Small intestine (tissue), 7 donors: ENCODE measurements around the gene ZNF138. TPM values are rescaled to one million over a fixed set of nuclear protein-coding genes. Genes with fewer than 3 reads are reported as not detected.

ENCODE experiments used
- DNase-seq, 2 donors: peaks; one replicate each; pipeline versions ENCODE4 v3.0.0 to v3.0.0-alpha.2; 2013
- FAIRE-seq: peaks from 2 replicates; lab custom pipeline; 2012; peaks lifted over from hg19 to GRCh38; lab: Jason Lieb, UNC
- H3K27ac ChIP-seq, 3 donors: one replicate each; pipeline ENCODE4 v1.5.1; 2013; ENCODE audit warnings: low read length in 2 of 3, mild to moderate bottlenecking in 2 of 3, control low read depth in 1 of 3, inconsistent platforms in 1 of 3, low read depth in 1 of 3, moderate library complexity in 1 of 3
- H3K27me3 ChIP-seq, 3 donors: one replicate each; pipeline ENCODE4 v1.6.1; 2013; ENCODE audit warnings: low read length in 3 of 3, inconsistent platforms in 1 of 3; ENCODE audit not compliant: control insufficient read depth in 3 of 3, insufficient read depth in 3 of 3
- H3K36me3 ChIP-seq, 3 donors: one replicate each; pipeline ENCODE4 v1.6.1; 2013; ENCODE audit warnings: low read length in 3 of 3, inconsistent platforms in 1 of 3, low read depth in 1 of 3, mild to moderate bottlenecking in 1 of 3, moderate library complexity in 1 of 3; ENCODE audit not compliant: control insufficient read depth in 3 of 3, insufficient read depth in 2 of 3
- H3K4me1 ChIP-seq, 3 donors: one replicate each; pipeline ENCODE4 v1.6.1; 2013; ENCODE audit warnings: low read length in 2 of 3, inconsistent platforms in 1 of 3, low read depth in 1 of 3, mild to moderate bottlenecking in 1 of 3, moderate library complexity in 1 of 3; ENCODE audit not compliant: control insufficient read depth in 3 of 3, insufficient read depth in 2 of 3
- H3K4me3 ChIP-seq, 3 donors: one replicate each; pipeline ENCODE4 v1.5.1; 2013; ENCODE audit warnings: low read length in 3 of 3, control low read depth in 1 of 3, inconsistent platforms in 1 of 3, low read depth in 1 of 3, mild to moderate bottlenecking in 1 of 3, moderate library complexity in 1 of 3
- H3K9me3 ChIP-seq, 2 donors: one replicate each; pipeline ENCODE4 v1.6.1; 2013; ENCODE audit warnings: low read depth in 1 of 2, low read length in 1 of 2; ENCODE audit not compliant: control insufficient read depth in 2 of 2, insufficient read depth in 1 of 2
- WGBS, 3 donors: extraction: QIAGEN DNeasy Blood & Tissue Kit; methylation state at CpG; one replicate each; pipeline ENCODE4 v1.1.7; 2013; 5-methylcytosine and 5-hydroxymethylcytosine counted together
- polyA plus RNA-seq, 4 donors: library from polyadenylated mRNA; stranded (reverse) in 3 of 4; unstranded in 1 of 4; fragments of 200-250 nt in 3 of 4; fragments of 120-200 nt in 1 of 4; gene quantifications; one replicate each; pipeline versions ENCODE4 v1.2.1 to v1.2.3, GENCODE V29; 2013
- donor health status: healthy with polysubstance abuse.
- donor health status: control.
- donor health status: control.
- donor health status: Bipolar disorder and iron deficiency.
- donor health status: healthy.

ZNF138 gene
- polyA plus RNA-seq, 4 donors = 3.2 to 10.6 (median 3.9) TPM

DNA sequence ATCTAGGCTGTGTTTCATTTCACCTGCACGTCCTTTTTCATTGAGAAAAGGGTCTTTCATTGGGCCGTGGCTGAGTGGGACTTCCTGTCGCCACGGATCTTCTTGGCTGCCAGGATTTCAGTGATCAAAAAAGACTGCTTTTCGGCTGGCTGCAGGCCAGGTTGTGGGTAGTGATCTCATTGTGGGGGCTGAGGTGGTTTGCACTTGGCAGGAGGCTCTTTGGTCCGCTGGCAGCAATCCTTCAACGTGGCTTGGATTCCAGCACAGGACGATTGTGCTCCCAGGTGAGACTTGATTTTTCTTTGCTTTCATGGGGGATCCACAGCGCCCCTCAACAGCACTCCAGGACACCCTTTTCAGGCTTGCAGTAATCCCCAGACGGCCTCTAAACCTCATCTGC is 79.9 kb downstream of the ZNF138 start:
- Histone ChIP-seq H3K27ac (no peak overlapping the region), H3K36me3 (no peaks in the 10 kb centered on the region), H3K4me1 (no peaks in the 10 kb centered on the region), H3K4me3 (no peak overlapping the region), H3K27me3 (no peaks in the 10 kb centered on the region), H3K9me3 (peaks cover 0 to 41% of the 10 kb centered on the region in 2 donors)
- FAIRE-seq (no peak), DNase-seq (no peak)
- 72 to 81% (median 75%) methylated on average over 10 of the region's 10 CpGs for WGBS, 3 donors

DNA sequence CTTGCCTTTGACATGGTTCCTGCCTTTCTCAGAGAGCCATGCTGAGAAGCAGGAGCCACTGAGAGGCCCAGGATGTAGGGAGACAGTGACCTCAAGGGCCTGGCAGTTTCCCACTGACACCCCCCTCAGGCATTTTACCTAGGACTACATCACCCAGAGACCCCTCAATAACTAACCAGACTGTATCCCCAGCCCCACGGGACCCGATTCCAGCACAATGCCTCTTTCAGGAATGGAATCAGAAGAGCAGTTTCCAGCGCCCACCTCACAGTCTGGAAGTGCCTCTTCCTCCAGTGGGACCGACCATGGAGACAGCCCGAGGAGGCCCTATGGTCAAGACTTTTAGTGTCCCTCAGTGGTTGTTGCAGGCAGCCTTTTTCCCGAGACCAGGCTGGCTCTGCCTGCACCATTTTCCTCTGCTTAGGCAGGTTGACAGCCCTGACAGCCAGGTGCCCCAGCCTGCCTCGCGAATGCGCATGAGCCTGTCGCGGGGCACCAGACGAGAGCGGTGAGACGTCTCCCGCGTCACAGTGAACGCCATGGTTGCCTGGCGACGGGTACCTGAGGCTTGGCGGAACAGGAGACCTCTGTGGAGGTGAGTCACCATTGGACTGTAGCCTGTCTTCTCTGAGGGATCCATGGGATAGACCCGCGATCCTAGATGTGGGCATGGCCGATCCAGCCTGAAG is 80.5 kb downstream of the ZNF138 start:
- H3K27ac ChIP-seq = no peak overlapping the region
- no peaks in the 10 kb centered on the region for H3K27me3 ChIP-seq
- H3K36me3 ChIP-seq = no peaks in the 10 kb centered on the region
- WGBS, 3 donors = 87 to 91% (median 88%) methylated on average over 23 of the region's 23 CpGs
- peaks cover 0 to 43% of the 10 kb centered on the region in 2 donors for H3K9me3 ChIP-seq
- H3K4me1 ChIP-seq = no peaks in the 10 kb centered on the region
- FAIRE-seq = no peak
- H3K4me3 ChIP-seq = no peak overlapping the region
- no peak for DNase-seq

DNA sequence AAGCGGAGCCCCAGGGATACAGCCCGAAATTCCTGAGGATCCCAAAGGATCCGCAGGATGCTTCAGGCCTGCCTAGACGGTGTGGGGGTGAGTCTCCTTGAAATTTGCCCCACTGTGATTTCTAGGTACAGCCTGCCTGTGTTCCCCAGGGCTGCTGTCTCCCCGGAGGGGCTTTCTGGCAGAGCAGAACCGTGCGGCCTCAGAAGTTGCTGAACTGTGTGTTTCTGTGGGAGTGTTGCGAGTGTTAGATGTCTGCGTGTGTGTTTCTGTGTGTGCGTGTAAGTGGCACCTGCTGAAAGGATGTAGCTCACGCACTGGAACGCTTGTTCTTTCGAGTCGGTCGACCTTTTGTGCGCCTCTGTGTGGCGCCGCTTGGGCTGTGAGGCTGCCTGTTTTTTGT is 81.0 kb downstream of the ZNF138 start:
- Histone ChIP-seq H3K4me1 (no peaks in the 10 kb centered on the region), H3K4me3 (no peak overlapping the region), H3K9me3 (peaks cover 0 to 47% of the 10 kb centered on the region in 2 donors), H3K27me3 (no peaks in the 10 kb centered on the region), H3K36me3 (no peaks in the 10 kb centered on the region), H3K27ac (no peak overlapping the region)
- DNase-seq (no peak), FAIRE-seq (no peak)
- WGBS, 3 donors = 88 to 92% (median 91%) methylated on average over 18 of the region's 18 CpGs

DNA sequence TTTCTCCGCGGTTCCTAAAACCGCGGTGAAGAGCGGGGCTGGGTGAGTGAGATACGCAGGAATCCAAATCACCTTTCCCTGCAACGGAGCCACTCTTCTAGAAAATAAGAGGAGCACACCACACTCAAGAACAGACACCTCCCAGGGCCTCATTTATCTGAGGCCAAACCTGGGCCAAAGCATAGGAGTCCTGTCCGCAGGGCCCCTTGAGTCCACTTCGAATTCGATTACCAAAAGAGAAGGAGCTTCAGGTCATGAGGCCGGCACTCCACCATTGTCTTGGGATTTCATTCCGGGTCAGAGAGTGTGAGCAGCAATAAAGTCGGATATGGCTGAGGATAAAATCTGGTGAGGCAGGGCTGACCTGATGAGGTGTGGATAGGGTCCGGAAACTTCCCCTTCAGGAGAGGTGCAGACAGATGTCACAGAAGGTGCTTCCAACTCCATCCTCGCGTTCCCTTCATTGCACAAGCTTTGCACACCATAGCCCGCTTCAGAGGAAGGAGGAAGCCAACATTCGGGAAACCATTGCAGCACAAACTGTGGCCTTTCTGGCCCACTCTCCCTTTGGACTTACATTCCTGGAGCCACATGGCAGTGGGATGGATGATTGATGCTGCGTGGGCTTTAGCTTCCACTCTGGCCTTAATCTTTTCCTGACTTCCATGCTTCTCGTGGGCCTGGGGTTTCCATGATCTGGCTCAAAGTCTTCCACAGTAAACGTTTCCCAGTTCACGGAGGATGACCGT is 81.6 kb downstream of the ZNF138 start:
- DNase-seq = no peak
- FAIRE-seq = no peak
- no peak overlapping the region for H3K27ac ChIP-seq
- peaks cover 0 to 47% of the 10 kb centered on the region in 2 donors for H3K9me3 ChIP-seq
- H3K4me3 ChIP-seq = no peak overlapping the region
- no peaks in the 10 kb centered on the region for H3K36me3 ChIP-seq
- no peaks in the 10 kb centered on the region for H3K27me3 ChIP-seq
- no peaks in the 10 kb centered on the region for H3K4me1 ChIP-seq
- WGBS, 3 donors = 90 to 91% (median 91%) methylated on average over 23 of the region's 23 CpGs

DNA sequence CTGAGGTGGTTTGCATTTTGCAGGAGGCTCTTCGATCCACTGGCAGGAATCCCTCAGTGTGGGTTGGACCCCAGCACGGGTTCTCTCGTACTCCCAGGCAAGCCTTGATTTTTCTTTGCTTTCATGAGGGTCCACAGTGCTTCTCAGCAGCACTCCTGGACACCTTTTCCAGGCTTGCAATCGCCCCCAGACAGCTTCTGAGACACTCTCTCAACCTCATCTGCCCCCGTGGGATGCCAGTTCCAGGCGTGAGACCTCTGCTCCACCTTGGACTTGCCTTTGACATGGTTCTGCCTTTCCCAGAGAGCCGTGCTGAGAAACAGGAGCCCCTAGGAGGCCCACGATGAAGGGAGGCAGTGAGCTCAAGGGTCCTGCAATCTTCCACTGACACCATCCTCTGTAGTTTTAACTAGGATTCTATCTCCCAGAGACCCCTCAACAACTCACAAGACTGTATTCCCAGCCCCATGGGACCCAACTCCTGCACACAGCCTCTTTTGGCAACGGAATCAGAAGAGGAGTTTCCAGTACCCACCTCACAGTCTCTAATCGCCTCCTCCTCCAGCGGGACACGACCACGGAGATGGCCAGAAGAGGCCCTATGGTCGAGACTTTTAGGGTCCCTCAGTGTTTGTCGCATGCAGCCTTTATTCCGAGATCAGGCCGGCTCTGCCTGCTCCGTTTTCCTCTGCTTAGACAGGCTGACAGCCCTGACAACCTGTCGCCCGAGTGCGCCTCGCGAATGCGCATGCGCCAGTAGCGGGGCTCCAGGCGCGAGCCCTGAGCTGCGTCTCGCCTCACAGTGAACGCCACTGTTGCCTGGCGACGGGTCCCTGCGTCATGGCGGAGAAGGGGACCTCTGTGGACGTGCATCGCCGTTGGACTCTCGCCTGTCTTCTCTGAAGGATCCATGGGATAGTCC is 82.8 kb downstream of the ZNF138 start:
- Histone ChIP-seq H3K4me1 (no peaks in the 10 kb centered on the region), H3K36me3 (no peaks in the 10 kb centered on the region), H3K27ac (no peak overlapping the region), H3K4me3 (no peak overlapping the region), H3K9me3 (peaks cover 0 to 56% of the 10 kb centered on the region in 2 donors), H3K27me3 (peaks cover 0 to 7% (median 0%) of the 10 kb centered on the region in 3 donors)
- FAIRE-seq (no peak), DNase-seq (peak; percentile 3 to 58)
- 23 to 39% (median 32%) methylated on average over 39 of the region's 39 CpGs for WGBS, 3 donors

DNA sequence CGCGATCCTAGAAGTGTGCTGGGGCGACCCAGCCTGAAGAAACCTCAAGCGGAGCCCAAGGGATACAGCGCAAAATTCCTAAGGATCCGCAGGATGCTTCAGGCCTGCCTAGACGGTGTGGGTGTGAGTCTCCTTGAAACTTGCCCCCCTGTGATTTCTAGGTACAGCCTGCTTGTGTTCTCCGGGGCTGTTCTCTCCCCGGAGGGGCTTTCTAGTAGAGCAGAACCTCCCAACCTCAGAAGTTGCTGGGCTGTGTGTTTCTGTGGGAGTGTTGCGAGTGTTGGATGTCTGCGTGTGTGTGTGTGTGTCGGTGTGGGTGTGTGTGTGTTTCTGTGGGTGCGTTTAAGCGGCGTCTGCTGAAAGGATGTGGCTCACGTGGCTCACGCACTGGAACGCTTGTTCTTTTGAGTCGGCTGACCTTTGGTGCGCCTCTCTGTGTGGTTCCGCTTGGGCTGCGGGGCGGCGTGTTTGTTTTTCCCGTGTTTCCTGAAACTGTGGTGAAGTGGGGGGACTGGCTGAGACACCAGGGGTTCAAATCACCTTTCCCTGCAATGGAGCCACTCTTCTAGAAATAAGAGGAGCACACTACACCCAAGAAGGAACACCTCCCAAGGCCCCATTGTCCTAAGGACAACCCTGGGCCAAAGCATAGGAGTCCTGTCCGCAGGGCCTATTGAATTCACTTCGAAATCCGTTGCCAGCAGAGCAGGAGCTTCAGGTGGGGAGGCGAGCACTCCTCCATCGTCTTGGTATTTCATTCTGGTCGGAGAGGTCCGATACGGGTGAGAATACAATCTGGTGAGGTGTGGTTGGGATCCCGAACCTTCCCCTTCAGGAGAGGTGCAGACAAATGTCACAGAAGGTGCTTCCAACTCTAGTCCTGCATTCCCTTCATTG is 83.7 kb downstream of the ZNF138 start:
- H3K27ac ChIP-seq = no peak overlapping the region
- H3K36me3 ChIP-seq = no peaks in the 10 kb centered on the region
- no peak for DNase-seq
- FAIRE-seq = no peak
- no peak overlapping the region for H3K4me3 ChIP-seq
- peaks cover 0 to 15% (median 3%) of the 10 kb centered on the region in 3 donors for H3K27me3 ChIP-seq
- WGBS, 3 donors = 74 to 78% (median 76%) methylated on average over 34 of the region's 34 CpGs
- H3K9me3 ChIP-seq = peaks cover 0 to 58% of the 10 kb centered on the region in 2 donors
- no peaks in the 10 kb centered on the region for H3K4me1 ChIP-seq

DNA sequence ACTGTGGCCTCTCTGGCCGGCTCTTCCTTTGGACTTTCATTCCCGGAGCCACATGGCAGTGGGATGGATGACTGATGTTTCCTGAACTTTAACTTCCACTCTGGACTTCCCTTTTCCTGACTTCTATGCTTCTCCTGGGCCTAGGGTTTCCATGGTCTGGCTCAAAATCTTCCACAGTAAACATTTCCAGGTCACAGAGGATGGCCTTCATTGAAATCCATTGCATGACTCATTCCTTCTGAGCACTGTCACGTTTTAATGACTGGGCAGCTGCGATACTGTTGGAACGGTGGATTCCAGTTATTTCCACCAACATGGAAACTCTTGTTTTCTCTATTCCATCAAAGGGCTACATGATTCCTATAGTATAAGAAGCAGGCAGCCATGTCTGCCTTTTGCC is 84.5 kb downstream of the ZNF138 start:
- FAIRE-seq (no peak), DNase-seq (no peak)
- H3K4me1 ChIP-seq = no peaks in the 10 kb centered on the region
- no peak overlapping the region for H3K4me3 ChIP-seq
- peaks cover 0 to 23% (median 7%) of the 10 kb centered on the region in 3 donors for H3K27me3 ChIP-seq
- no peaks in the 10 kb centered on the region for H3K36me3 ChIP-seq
- H3K27ac ChIP-seq = no peak overlapping the region
- H3K9me3 ChIP-seq = peaks cover 0 to 64% of the 10 kb centered on the region in 2 donors
- 82 to 88% (median 87%) methylated on average over 5 of the region's 5 CpGs for WGBS, 3 donors
